ENCODE results near the gene GNPDA1.

- TF ChIP-seq CTCF (IDR thresholded peaks at IDR 0.05) = no peak
- TF ChIP-seq POLR2A (IDR thresholded peaks at IDR 0.05) = no peak
Measured at GRCh38 chr5:141961466-141961865, 51.4 kb downstream of the GNPDA1 start.
